ENCODE measurements around the gene EDC4.
A peak's percentile ranks its signal among the peaks of the same experiment; 100 is the strongest.

EDC4 gene

GRCh38 chr16:67915831-67916723 is 43.2 kb downstream of the EDC4 start:
- DNase-seq = no peak

DNA sequence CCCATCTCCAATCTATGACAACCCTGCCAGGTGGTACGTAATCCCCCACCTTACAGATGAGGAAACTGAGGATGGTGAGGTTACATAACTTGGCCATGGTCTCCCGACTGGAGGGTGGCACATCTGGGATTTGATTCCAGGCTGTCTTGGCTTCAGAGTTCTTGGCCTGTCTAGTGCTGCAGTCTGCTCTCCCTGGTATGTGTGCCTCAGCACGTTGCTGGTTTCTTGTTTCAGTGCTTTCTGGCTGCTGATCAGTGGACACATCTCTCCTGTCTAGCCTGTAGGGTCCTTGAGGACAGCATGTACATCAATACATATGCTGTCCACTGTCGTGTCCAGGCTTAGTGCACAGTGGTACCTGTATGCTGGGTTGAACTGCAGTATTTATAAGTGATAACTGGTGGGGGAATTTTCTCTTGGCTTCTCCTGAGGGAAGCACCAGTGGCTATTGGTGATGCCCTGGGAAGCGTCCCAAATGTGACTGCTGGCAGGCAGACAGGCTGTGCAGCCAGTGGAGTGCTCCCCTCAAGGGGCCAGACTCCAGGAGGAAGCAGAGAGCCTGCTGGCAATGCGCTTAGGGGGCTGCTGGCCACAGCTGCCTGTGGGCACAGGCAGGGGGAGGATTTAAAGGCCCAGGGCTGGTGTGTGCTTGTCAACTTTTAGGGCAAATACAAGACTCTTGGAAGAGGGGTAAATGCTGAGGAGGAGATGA is 44.4 kb downstream of the EDC4 start:
- DNase-seq = no peak

- DNase-seq = peak; percentile 39
Observed at GRCh38 chr16:67917852-67918236, 45.0 kb downstream of the EDC4 start.

- DNase-seq = no peak
Observed at GRCh38 chr16:67919622-67920221, 46.9 kb downstream of the EDC4 start.

DNA sequence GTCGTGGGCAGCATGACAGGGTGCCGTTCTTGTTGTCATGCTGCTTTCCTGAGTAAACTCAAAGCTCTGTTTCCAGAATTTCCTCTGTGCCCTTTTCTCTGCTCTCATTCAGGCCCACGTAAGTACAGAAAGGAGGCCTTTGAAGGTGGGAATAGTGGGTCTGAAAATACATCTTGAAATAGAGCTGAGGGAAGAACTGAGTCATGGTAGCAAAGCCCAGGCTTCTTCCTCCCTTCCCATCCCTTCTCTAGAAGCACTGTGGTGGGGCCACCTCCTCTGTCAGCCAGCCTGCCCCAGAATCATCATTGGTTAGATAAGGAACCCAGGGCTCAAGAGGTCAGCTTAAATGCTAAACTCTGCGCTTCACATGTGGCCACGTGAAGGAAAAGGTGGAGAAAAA is 49.4 kb downstream of the EDC4 start:
- no peak for DNase-seq

GRCh38 chr16:67922740-67923139 is 49.9 kb downstream of the EDC4 start:
- no peak for DNase-seq

DNA sequence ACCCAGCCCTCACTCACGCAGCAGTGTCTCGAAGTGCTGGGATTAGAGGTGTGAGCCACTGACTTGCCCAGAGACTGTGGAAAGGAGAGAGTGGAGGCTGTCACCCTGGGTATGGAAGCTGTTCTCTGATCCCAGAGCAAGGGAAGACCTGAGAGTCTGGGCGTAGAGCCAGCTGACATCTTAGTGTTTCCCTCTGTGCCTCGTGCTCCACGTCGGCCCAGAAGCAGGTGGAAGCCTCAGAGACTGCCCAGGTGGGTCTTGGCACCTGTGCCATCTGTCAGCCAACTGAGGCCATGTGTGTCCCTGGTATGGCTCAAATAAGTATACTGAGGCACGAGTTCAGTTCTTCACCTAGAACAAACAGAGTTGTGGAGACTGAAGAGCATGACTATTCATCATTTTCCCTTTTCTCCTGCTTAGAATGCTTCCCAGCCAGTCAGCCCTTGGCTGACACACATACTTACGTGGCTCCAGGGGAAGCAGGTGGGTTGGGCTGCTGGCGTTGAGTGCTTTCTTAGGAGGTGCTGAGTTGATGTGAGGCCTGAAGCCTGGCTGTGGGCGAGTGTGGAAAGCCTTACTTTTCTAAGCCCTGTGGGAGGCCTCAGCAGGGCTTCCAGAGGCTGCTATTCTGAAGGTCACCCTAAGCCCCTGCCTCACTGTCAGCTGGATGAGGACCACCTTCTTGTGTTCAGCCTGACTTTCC is 50.7 kb downstream of the EDC4 start:
- no peak for DNase-seq

GRCh38 chr16:67924140-67924906 is 51.5 kb downstream of the EDC4 start:
- DNase-seq = no peak

DNA sequence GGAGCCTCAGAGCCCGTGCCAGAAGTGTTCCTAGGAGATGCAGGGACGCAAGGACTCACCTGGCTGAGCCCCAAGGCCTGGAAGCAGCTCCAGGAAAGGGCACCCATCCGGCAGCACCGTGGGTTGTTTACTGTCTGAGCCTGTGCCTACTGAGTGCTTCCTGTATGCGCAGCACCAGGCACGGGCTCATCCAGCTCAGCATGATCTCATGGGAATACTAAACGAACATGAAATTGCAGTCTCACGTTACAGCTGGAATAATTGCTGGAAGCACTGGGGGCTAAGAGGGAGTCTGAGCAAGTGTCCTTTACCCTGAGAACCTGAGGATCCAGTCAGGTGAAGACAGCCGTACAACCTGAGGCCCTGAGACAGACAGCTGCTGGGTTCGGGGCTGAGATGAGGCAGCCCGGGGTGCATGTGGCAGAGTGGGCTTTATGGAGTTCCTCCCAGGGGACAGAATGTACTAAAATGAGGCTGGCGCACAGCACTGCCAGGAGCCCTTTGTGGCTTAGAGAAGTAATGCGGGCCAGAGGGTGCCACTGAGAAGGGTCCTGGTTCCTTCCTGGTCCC is 53.4 kb downstream of the EDC4 start:
- DNase-seq = no peak

GRCh38 chr16:67927131-67927941 is 54.5 kb downstream of the EDC4 start:
- DNase-seq = no peak

DNA sequence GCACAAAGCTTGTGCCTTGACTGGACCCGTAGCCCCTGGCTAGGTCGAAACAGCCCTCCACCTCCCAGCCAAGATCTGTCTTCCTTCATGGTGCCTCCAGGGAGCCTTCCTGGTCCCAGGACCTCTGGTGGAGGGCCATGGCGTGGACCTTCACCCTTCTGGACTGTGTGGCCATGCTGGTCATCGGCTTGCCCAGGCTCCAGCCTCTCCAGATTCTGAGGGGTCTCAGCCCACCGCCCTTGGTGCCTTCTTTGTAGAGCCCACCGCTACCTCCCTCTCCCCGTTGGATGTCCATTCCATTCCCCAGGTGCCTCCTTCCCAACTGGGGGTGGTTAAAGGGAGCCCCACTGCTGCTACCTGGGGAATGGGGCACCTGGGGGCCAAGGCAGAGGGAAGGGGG is 55.3 kb downstream of the EDC4 start:
- DNase-seq = no peak

GRCh38 chr16:67928561-67929364 is 55.9 kb downstream of the EDC4 start:
- peak; percentile 79 for DNase-seq

GRCh38 chr16:67930191-67930590 is 57.3 kb downstream of the EDC4 start:
- DNase-seq = no peak

DNA sequence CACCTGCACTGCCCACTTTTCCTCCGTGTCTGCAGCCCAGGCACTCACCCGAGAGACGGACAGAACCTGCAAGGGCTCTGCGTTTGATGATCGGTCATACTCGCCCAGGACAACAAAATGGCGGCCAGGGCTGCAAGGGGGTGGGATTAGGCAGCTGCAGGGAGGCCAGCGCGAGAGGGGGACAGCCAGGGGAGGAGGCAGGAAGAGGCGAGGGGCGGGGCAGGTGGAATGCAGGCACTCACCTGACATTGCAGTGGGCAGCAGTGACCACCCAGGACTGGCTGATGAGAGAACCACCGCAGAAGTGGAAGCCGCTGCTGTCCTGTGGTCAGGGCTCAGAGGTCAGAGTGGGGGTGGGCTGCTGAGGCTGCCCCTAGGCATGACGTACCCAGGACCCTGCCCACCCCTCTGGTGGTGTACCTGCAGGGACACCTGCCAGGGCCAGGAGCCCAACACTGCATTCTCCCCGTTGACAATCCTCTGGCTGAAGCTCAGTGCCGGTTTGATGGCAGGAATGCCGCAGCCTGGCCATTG is 57.9 kb downstream of the EDC4 start:
- DNase-seq = no peak

Measured in stimulated activated CD4-positive, alpha-beta T cell treated with anti-CD3 and anti-CD28 coated beads, Interleukin-4, amount 100 ng/mL, for 1 hour (primary cell).